ENCODE data around the gene COL8A1.

The COL8A1 gene

GRCh38 chr3:99640214-99640851 lies 1.9 kb downstream of the COL8A1 start:
- no peak for DNase-seq

DNA sequence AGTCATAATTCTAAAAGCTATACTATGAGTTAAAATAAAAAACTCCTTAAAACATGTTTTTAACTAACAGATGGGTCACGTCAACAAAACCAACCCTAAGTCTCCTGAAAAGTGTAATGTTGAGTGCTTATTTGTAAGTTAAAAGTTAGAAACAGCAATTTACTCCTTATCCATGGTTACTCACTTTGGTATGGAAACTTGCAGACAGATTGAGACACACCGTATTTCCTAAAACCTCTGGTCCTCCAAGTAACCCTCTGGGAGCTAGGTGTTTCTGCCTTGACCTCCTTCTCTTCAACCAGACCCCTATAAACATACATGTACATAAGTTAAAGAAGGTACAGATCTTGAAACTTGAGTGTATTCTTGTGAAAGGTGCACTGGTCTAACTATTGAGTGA lies 3.1 kb downstream of the COL8A1 start:
- no peak for DNase-seq

DNA sequence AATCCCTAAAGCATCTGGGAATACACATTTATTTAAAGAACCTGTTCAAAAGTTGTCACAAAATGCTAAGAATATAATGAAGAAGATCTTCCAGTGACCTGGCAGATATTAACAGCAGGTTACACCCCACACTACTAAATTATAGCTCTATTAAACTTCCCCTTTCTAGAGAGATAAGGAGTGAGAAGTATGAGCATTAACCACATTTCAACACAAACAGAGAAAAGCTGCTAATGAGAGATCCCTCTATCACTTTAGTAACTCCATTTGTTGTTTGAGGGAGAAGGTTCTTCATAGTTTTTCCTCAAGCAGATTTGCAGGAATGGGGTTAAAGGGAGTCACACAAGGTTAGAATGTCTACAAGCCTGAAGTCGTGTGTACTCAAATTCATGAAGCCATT lies 3.6 kb downstream of the COL8A1 start:
- no peak for DNase-seq

- no peak for DNase-seq
Measured at GRCh38 chr3:99644017-99644416, 5.6 kb downstream of the COL8A1 start.

GRCh38 chr3:99644746-99645145 lies 6.4 kb downstream of the COL8A1 start:
- no peak for DNase-seq

GRCh38 chr3:99645277-99646106 lies 7.1 kb downstream of the COL8A1 start:
- DNase-seq, result no peak

DNA sequence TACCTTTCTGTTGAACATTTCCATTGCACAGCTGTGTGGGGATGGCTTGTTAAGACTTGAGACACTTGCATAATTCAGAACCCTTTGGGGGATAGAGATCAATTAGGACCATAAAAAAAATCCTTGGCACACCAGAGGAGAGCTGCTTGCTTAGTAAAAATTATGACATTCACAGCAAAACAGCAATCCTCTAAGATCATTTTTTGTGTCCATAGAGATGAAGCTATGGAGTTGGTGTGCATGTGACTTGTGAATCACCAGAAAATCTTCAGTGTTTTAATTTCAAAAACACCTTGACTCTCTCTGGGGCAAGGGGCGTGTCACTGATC lies 7.7 kb downstream of the COL8A1 start:
- DNase-seq, result no peak

DNA sequence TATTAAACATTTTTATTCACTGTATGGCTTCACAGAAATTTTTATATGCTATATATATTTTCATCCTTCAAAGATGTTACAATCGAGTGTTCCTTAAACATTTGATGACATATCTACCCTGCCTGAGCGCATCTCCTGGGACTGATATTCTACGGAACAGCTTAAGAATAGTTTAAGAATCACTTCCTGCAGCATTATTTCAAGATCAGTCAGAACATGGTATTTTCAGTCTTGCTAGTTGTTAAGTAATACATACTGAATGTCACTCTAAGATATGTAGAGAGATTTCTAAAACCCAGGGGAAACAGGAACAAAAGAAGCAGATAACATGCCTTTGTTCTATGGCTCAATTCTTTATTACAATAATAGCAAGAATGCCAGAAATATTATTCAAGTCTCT lies 8.7 kb downstream of the COL8A1 start:
- no peak for DNase-seq

- DNase-seq, result no peak
Measured at GRCh38 chr3:99648101-99648500, 9.7 kb downstream of the COL8A1 start.

- DNase-seq, result no peak
Measured at GRCh38 chr3:99648516-99648915, 10.1 kb downstream of the COL8A1 start.

DNA sequence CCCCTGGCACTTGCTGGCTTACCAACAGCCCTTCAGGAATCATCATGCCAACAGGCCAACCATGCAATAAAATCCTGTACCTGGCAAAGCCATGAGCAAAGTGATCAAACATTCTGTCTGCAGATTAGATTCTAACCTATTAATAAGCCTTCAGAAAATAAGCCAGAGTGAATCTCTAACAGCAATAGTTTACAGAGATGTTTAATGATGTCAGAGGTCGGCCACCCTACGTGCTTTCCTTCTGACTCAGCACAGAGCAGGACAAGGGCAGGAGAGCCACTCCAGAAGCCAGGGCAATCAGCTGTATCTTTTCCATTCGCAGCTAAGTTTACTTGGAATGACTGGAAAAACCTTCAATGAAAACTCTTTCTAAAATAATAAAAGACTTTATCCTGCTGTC lies 13.1 kb downstream of the COL8A1 start:
- DNase-seq, result no peak

DNA sequence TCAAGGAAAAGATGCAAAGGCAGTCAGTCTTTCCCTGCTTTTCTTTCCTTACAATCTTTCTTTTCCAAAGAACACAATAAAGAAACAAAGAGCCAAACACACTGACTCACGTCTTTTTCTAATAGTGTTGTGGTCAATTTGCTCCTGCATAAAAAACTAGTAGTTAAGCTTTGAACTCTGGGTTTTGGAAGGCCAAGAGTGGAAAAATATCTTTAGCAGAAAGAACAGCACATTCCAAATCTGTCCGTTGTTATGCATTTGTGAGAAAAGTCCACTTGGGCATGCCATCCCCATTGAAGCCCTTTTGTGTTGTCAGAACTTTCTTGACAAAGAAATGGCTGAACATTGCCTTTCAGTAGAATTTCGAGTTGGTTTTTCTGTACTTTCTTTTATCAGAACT lies 18.2 kb downstream of the COL8A1 start:
- no peak for DNase-seq

- DNase-seq, result no peak
Measured at GRCh38 chr3:99658274-99658673, 19.9 kb downstream of the COL8A1 start.

- no peak for DNase-seq
Measured at GRCh38 chr3:99659032-99659431, 20.6 kb downstream of the COL8A1 start.

DNA sequence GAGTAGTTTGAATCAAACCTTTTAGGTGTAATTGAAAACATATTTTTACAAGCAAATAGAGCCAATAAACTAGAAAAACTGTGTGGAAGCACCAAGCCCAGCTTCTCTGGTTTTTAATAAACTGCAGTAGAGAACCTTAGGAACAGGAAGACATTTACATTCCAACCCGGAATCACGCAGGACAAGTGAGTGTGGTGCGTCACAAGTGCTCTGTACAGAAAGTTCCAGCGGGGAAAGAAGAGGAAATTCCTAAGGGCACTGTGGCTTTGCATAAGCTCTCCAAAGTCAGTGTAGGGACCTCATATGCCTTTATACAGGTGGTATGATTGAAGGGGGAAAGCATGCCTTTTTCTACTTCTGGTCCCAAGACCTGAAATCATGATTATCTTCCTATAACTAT lies 21.6 kb downstream of the COL8A1 start:
- no peak for DNase-seq

DNA sequence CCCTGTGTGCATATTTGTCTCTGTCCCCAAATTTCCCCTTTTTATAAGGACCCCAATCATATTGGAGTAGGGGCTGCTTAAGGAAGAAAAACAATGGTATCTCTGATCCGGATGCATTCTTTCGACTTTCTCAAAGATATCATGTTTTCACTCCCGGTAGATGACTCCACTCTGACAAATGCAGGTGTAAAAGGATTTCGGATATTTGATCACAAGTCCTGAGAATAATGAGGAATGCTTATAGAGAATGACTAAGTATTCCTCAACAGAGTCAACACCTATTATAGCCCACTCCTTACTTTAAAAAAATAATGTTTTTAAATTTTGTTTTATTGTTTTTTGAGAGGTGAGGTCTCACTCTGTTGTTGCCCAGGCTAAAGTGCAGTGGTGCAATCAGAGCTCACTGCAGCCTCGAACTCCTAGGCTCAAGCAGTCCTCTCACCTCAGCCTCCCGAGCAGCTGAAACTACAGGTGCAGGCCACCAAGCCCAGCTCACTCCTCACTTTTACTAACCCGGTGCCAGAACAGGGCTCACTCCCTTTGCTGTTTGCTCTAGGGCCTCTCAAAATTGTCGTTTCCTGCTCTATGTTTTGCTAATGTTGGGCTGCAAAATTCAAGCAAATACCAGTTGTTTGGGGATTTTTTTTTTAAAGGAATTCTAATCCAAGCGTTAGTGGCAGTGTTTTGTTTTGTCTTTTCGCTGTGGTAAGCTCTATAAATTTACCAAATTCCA lies 24.6 kb downstream of the COL8A1 start:
- DNase-seq, result no peak

DNA sequence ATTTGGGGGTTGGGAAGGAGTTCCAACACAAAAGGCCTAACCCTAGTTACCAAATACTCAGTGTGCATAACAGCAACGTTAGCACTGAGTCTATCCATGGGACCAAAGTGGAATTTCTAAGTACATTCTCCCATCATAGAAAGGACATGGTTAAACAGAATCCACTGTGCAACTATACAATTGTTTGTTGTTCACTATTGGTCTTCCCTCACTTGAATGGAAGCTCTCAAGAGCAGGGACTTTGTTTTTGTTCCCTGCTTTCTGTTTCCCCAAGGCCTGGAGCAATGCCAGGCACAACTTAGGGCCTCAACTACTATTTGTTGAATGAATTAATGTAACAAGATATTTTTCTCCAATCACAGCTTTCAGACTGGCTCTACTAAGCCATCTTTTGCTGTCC lies 25.6 kb downstream of the COL8A1 start:
- no peak for DNase-seq

DNA sequence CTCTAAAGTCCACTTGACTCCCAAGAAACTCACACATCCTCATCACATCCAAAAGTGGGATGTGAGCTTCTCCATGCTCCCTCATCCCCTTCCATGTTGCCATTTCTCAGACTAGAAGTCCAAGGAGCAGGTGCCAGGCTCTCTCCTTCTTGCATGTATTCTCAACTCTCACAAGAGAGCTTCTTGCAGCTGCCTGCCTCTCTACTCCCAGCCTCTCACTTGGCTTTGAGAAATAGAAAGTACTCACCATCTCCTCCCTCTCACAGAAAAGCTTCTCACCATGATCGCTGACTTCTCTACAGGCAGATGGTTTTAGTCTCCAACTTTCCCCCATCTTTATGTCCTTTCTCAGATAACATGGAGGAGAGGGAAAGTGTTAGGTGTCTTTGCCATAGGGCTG lies 26.6 kb downstream of the COL8A1 start:
- no peak for DNase-seq

- DNase-seq, result no peak
Measured at GRCh38 chr3:99666201-99666600, 27.8 kb downstream of the COL8A1 start.

GRCh38 chr3:99668044-99668443 lies 29.6 kb downstream of the COL8A1 start:
- no peak for DNase-seq

GRCh38 chr3:99669879-99670555 lies 31.6 kb downstream of the COL8A1 start:
- no peak for DNase-seq

DNA sequence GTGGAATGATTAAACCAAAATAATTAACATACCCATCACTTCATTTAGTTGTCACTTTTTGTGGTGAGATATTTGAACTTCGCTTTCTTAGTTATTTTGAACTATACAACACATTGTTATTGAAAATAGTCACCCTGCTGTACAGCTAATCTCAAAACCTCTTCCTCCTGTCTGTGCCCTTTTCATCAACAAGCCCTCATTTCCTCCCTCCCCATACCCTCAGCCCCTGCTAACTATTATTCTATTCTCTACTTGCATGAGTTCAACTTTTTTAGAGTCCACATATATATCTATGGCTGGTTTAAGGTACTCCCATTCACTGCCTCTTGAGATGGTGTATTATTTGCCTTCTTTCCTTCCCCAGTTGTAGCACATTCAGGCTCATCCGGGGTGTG lies 32.2 kb downstream of the COL8A1 start:
- DNase-seq, result no peak

- no peak for DNase-seq
Measured at GRCh38 chr3:99674086-99674789, 35.8 kb downstream of the COL8A1 start.
